Activated CD8-positive, alpha-beta T cell treated with anti-CD3 and anti-CD28 coated beads for 36 hours (primary cell): ENCODE measurements around the gene BDH1. TPM values are rescaled to one million over a fixed set of nuclear protein-coding genes. Genes with fewer than 3 reads are reported as not detected.
A peak's percentile ranks its signal among the peaks of the same experiment; 100 is the strongest.

ENCODE experiments used
- ATAC-seq: fragments of 200-7000 bp; cut with Tn5 transposase; one replicate; pipeline ENCODE4 v1.10.0; 2021; ENCODE audit warnings: mild to moderate bottlenecking, moderate library complexity
- CTCF ChIA-PET: fragments of 350-600 bp; sonication (Branson Sonifier 250); formaldehyde crosslinking; loops from one replicate; lab custom pipeline; 2021; ENCODE audit warnings: antibody characterized with exemption; lab: Charles Lee
- POLR2A ChIA-PET: fragments of 350-600 bp; sonication (Branson Sonifier 250); formaldehyde crosslinking; loops from one replicate; lab custom pipeline; 2021; ENCODE audit warnings: antibody characterized with exemption; lab: Charles Lee
- DNase-seq: peaks from one replicate; pipeline ENCODE4 v3.0.0-alpha.2; 2020
- H3K27ac Mint-ChIP-seq: one replicate; pipeline ENCODE4 v1.8.0; 2021; ENCODE audit warnings: mild to moderate bottlenecking, mixed read lengths
- H3K27me3 Mint-ChIP-seq: one replicate; pipeline ENCODE4 v1.8.0; 2021; ENCODE audit warnings: mixed read lengths
- H3K36me3 Mint-ChIP-seq: one replicate; pipeline ENCODE4 v1.8.0; 2021; ENCODE audit warnings: low read depth, mixed read lengths
- H3K4me1 Mint-ChIP-seq: one replicate; pipeline ENCODE4 v1.8.0; 2021; ENCODE audit warnings: low read depth, mixed read lengths
- H3K4me3 Mint-ChIP-seq: one replicate; pipeline ENCODE4 v1.8.0; 2021; ENCODE audit warnings: mild to moderate bottlenecking, moderate library complexity, mixed read lengths
- H3K9me3 Mint-ChIP-seq: one replicate; pipeline ENCODE4 v1.8.0; 2021; ENCODE audit warnings: mixed read lengths
- CTCF ChIP-seq: fragments of 200-600 bp; IDR thresholded peaks from one replicate; pipeline ENCODE4 v1.8.0; 2022; ENCODE audit warnings: antibody characterized with exemption, mild to moderate bottlenecking
- intact Hi-C: fragments of 100-400 bp; cut with micrococcal nuclease; formaldehyde crosslinking; loops from one replicate; pipeline ENCODE4 v1.10.0; 2022
- total RNA-seq, 2 experiments: library from RNA; stranded (reverse); gene quantifications; one replicate each; pipeline ENCODE4 v1.2.3, GENCODE V29; 2021

BDH1 gene
- total RNA-seq, 2 experiments from 2014 or later = 118 to 126 TPM

DNA sequence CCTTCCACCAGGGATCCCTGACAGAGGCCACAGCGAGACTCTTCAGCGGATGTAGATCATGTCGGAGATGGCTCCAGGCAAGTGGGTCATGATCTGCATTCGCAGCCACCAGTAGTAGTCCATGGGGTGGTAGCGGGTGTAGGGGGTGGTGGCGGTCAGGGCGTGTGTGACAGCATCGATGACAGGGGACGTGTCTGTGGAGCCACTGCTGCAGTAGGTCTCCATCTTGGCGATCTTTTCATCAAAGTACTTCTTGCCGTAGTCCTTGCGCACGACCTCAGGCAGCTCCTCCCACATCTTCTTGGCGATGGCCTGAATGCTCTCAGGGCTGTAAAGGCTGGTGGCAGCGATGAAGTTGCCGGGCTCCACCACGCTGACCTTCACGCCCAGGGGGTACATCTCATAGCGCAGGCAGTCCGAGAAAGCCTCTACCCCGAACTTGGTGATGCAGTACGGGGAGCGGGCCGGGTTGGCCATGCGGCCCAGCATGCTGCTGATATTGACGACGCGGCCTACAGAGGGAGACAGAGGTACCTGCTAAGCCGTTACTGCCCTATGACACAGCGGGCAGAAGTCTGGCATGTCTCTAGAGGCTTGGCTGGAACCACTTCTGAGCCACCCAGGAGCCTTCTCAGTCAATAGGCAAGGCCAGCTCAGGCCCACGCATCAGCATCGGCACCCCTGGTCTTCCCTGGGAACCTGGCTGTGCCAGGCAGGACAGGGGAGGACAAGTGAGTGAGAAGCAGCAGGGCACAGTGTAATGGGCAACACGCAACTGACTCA, 43.7 kb downstream of the BDH1 start:
- H3K27ac Mint-ChIP-seq = peak overlapping the region; percentile 46
- CTCF ChIA-PET = interaction anchor here (0.6 to 1.6 kb wide), 7 partner anchors 10 to 287 kb away, joined by 3 to 6 read pairs (median 5); no protein-coding TSS in a partner anchor
- POLR2A ChIA-PET = no interaction called here
- no peak overlapping the region for H3K4me3 Mint-ChIP-seq
- DNase-seq (no peak), ATAC-seq (no peak)
- intact Hi-C loops = no loop called here
- no peaks in the 10 kb centered on the region for H3K27me3 Mint-ChIP-seq
- peaks cover 2% of the 10 kb centered on the region for H3K9me3 Mint-ChIP-seq
- H3K4me1 Mint-ChIP-seq = peaks cover 18% of the 10 kb centered on the region
- TF ChIP-seq CTCF = no peak
- H3K36me3 Mint-ChIP-seq = peaks cover 49% of the 10 kb centered on the region

DNA sequence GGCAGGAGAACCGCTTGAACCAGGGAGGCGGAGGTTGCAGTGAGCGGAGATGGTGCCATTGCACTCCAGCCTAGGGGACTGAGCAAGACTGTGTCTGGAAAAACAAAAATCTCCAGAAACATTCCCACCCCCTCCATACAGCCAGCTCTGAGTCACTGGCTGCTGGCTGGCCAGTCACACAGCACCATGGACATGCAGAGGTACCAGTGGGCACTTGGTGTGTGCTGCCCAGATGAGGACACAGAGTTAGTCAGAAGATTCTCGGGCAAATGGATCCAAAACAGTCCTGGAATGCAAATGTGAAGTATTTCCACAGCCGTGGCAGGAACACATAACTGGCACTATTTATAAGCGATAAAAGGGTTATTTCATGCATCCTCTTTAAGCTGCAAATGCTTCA, 44.6 kb downstream of the BDH1 start:
- no peak for ATAC-seq
- H3K27ac Mint-ChIP-seq = no peak overlapping the region
- no peaks in the 10 kb centered on the region for H3K27me3 Mint-ChIP-seq
- DNase-seq = no peak
- CTCF ChIA-PET = interaction anchor here (1.0 to 1.6 kb wide), 4 partner anchors 10 to 286 kb away, joined by 3 to 5 read pairs (median 4); no protein-coding TSS in a partner anchor
- POLR2A ChIA-PET = no interaction called here
- no peak overlapping the region for H3K4me3 Mint-ChIP-seq
- peaks cover 9% of the 10 kb centered on the region for H3K4me1 Mint-ChIP-seq
- intact Hi-C loops = no loop called here
- no peaks in the 10 kb centered on the region for H3K9me3 Mint-ChIP-seq
- TF ChIP-seq CTCF = no peak
- peaks cover 40% of the 10 kb centered on the region for H3K36me3 Mint-ChIP-seq

DNA sequence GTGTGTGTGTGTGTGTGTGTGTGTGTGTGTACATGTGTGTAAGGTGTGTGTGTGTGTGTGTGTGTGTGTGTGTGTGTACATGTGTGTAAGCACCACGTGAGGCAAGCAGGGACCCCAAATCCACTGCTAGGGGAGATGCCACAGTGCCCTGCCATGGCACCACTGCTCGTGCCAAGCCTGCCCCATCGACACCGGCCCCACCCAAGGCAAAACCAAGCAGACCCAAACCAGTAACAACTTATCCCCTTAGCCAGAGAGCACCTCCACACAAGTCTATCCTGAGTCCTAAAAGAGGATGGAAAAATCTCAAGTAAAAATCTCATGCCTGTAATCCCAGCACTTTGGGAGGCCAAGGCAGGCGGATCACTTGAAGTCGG, 45.1 kb downstream of the BDH1 start:
- no peaks in the 10 kb centered on the region for H3K27me3 Mint-ChIP-seq
- TF ChIP-seq CTCF = no peak
- ATAC-seq = no peak
- DNase-seq = no peak
- no peak overlapping the region for H3K27ac Mint-ChIP-seq
- peaks cover 36% of the 10 kb centered on the region for H3K36me3 Mint-ChIP-seq
- intact Hi-C loops = no loop called here
- no peak overlapping the region for H3K4me3 Mint-ChIP-seq
- ChIA-PET CTCF (interaction anchor here (1.0 to 2.0 kb wide), 8 partner anchors 9 to 307 kb away, joined by 3 to 22 read pairs (median 4); no protein-coding TSS in a partner anchor), POLR2A (no interaction called here)
- H3K9me3 Mint-ChIP-seq = no peaks in the 10 kb centered on the region
- H3K4me1 Mint-ChIP-seq = peaks cover 6% of the 10 kb centered on the region

- POLR2A ChIA-PET = interaction anchor here (0.7 to 0.9 kb wide), 2 partner anchors 14 to 280 kb away, joined by 3 to 4 read pairs; no protein-coding TSS in a partner anchor
- no peak for DNase-seq
- CTCF ChIA-PET = interaction anchor here (0.8 to 2.0 kb wide), 13 partner anchors 11 to 305 kb away, joined by 3 to 22 read pairs (median 5); no protein-coding TSS in a partner anchor
- no peak overlapping the region for H3K27ac Mint-ChIP-seq
- no peaks in the 10 kb centered on the region for H3K27me3 Mint-ChIP-seq
- peaks cover 6% of the 10 kb centered on the region for H3K4me1 Mint-ChIP-seq
- no peaks in the 10 kb centered on the region for H3K9me3 Mint-ChIP-seq
- no peak overlapping the region for H3K4me3 Mint-ChIP-seq
- intact Hi-C loops = no loop called here
- ATAC-seq = no peak
- TF ChIP-seq CTCF = no peak
- H3K36me3 Mint-ChIP-seq = peaks cover 23% of the 10 kb centered on the region
Measured at GRCh38 chr3:197508924-197509775, 46.6 kb downstream of the BDH1 start.
